SU-DHL-6 (cell line): Measurements from ENCODE around the gene TAB2.
"Not testable (repeated sequence)": the region's sequence is repeated elsewhere in the genome, so short reads cannot be mapped to it uniquely, and the experiment has no call there.

Experiments used
- H2AFZ ChIP-seq: fragments of 200-600 bp; sonication (generic); 2 replicates; pipeline ENCODE4 v1.6.1; 2014; ENCODE audit warnings: low read depth, mild to moderate bottlenecking, moderate library complexity, mixed read lengths, antibody characterized with exemption, low read length; ENCODE audit not compliant: severe bottlenecking
- H3F3A ChIP-seq: fragments of 200-600 bp; shearing (Covaris generic); 2 replicates; pipeline ENCODE4 v1.6.0; 2016; ENCODE audit warnings: antibody characterized with exemption, mild to moderate bottlenecking; ENCODE audit not compliant: insufficient read depth
- H3K27ac ChIP-seq: fragments of 200-600 bp; sonication (generic); 2 replicates; pipeline ENCODE4 v1.5.1; 2016; ENCODE audit warnings: low read depth, mild to moderate bottlenecking, low read length, moderate library complexity, mixed read lengths
- H3K27me3 ChIP-seq: fragments of 200-600 bp; sonication (generic), shearing (Covaris generic); 2 replicates; pipeline ENCODE4 v1.6.0; 2014; ENCODE audit warnings: mild to moderate bottlenecking, low read length
- H3K36me3 ChIP-seq: fragments of 200-600 bp; sonication (generic); 2 replicates; pipeline ENCODE4 v1.6.1; 2014; ENCODE audit warnings: mild to moderate bottlenecking, low read length, mixed read lengths
- H3K4me2 ChIP-seq: fragments of 300-600, 200-600 bp; shearing (Covaris generic), sonication (generic); 2 replicates; pipeline ENCODE4 v1.6.0; 2014; ENCODE audit warnings: low read length, low read depth, mild to moderate bottlenecking; ENCODE audit not compliant: poor library complexity, severe bottlenecking
- H3K4me3 ChIP-seq: fragments of 200-600 bp; sonication (generic); 2 replicates; pipeline ENCODE4 v1.5.1; 2014; ENCODE audit warnings: antibody characterized with exemption, low read length, mild to moderate bottlenecking, mixed read lengths; ENCODE audit not compliant: insufficient read depth, poor library complexity, severe bottlenecking
- H3K79me2 ChIP-seq: fragments of 200-600 bp; sonication (generic); 2 replicates; pipeline ENCODE4 v1.6.1; 2014; ENCODE audit warnings: mild to moderate bottlenecking, low read length, moderate library complexity; ENCODE audit not compliant: insufficient read depth
- H3K9ac ChIP-seq: fragments of 200-600 bp; sonication (generic); 2 replicates; pipeline ENCODE4 v1.7.0; 2014; ENCODE audit warnings: mild to moderate bottlenecking, low read length
- H3K9me2 ChIP-seq: fragments of 200-600 bp; sonication (generic); replicated peaks from 2 replicates; pipeline ENCODE4 v1.6.1; 2014; ENCODE audit warnings: low read length; ENCODE audit not compliant: insufficient read depth
- H3K9me3 ChIP-seq: fragments of 200-600 bp; sonication (generic); 2 replicates; pipeline ENCODE4 v1.6.1; 2014; ENCODE audit warnings: low read length, mixed read lengths; ENCODE audit not compliant: insufficient read depth
- H4K20me1 ChIP-seq: fragments of 200-600 bp; sonication (generic); 2 replicates; pipeline ENCODE4 v1.6.1; 2014; ENCODE audit warnings: low read depth, mild to moderate bottlenecking, antibody characterized with exemption, low read length, moderate library complexity, mixed read lengths
- EZH2phosphoT487 ChIP-seq: fragments of 200-600 bp; sonication (generic), shearing (Covaris generic); conservative IDR thresholded peaks from 2 replicates; pipeline ENCODE4 v1.6.1; 2018; ENCODE audit warnings: mild to moderate bottlenecking, antibody characterized with exemption, low read length, moderate library complexity, mixed read lengths
- TF ChIP-seq, protein P1 (sequence below): fragments of 200-600 bp; sonication (generic); IDR thresholded peaks from one replicate; pipeline ENCODE4 v1.5.1; 2017; ENCODE audit warnings: antibody characterized with exemption, mild to moderate bottlenecking, low read length, moderate library complexity; ENCODE audit not compliant: insufficient read depth, poor library complexity, severe bottlenecking

Gene TAB2

DNA sequence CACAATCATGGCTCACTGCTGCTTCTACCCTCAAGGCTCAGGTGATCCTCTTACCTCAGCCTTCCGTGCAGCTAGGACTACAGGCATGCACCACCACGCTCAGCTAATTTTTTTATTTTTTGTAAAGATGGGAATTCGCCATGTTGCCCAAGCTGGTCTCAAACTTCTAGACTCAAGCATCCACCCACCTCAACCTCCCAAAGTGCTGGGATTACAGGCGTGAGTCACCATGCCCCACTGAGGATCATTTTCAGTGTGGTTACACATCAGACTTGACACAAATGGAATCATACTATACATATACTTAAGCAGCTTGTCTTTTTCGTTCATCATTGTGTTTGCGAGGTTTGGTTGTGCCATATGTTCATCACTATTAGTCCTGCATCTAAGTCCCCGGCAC is 140.7 kb downstream of the TAB2 start:
- H4K20me1 ChIP-seq: no peaks in the 10 kb centered on the region
- H3K27ac ChIP-seq: no peak overlapping the region
- H3K4me2 ChIP-seq: no peak overlapping the region
- H2AFZ ChIP-seq: no peak overlapping the region
- H3K4me3 ChIP-seq: no peak overlapping the region
- H3K27me3 ChIP-seq: no peaks in the 10 kb centered on the region
- no peaks in the 10 kb centered on the region; the same call in 1 of the 2 replicates for H3K79me2 ChIP-seq
- no peaks in the 10 kb centered on the region for H3F3A ChIP-seq
- H3K9me2 ChIP-seq: no peaks in the 10 kb centered on the region
- H3K9ac ChIP-seq: no peak overlapping the region
- H3K9me3 ChIP-seq: no peaks in the 10 kb centered on the region
- peaks cover 19% of the 10 kb centered on the region for H3K36me3 ChIP-seq
- no peak for TF ChIP-seq EZH2phosphoT487
- TF ChIP-seq, protein P1, sequence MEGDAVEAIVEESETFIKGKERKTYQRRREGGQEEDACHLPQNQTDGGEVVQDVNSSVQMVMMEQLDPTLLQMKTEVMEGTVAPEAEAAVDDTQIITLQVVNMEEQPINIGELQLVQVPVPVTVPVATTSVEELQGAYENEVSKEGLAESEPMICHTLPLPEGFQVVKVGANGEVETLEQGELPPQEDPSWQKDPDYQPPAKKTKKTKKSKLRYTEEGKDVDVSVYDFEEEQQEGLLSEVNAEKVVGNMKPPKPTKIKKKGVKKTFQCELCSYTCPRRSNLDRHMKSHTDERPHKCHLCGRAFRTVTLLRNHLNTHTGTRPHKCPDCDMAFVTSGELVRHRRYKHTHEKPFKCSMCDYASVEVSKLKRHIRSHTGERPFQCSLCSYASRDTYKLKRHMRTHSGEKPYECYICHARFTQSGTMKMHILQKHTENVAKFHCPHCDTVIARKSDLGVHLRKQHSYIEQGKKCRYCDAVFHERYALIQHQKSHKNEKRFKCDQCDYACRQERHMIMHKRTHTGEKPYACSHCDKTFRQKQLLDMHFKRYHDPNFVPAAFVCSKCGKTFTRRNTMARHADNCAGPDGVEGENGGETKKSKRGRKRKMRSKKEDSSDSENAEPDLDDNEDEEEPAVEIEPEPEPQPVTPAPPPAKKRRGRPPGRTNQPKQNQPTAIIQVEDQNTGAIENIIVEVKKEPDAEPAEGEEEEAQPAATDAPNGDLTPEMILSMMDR: no peak

DNA sequence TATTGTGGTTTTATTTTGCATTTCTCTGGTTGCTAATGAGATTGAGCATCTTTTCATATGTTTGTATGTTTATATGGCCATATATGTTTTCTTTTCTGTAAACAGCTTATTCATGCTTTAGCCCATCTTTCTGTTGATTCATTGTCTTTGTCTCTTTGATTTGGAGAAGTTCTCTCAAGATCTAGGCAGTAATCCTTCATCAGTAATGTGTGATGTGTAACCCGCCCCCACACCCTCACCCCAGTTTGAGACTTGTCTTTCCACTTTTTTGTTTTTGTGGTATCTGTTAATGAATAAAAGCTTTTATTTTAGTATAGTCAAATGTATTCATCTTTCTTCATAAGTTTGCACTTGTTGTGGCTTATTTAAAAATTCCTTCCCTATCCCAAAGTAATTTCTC is 141.3 kb downstream of the TAB2 start:
- peaks cover 19% of the 10 kb centered on the region for H3K36me3 ChIP-seq
- no peak overlapping the region for H2AFZ ChIP-seq
- no peaks in the 10 kb centered on the region for H3K9me2 ChIP-seq
- no peaks in the 10 kb centered on the region for H3K27me3 ChIP-seq
- TF ChIP-seq EZH2phosphoT487: no peak
- TF ChIP-seq, protein P1: no peak
- H3K79me2 ChIP-seq: peaks cover 1% of the 10 kb centered on the region; the same call in 1 of the 2 replicates
- H3K27ac ChIP-seq: no peak overlapping the region
- no peaks in the 10 kb centered on the region for H4K20me1 ChIP-seq
- no peak overlapping the region for H3K4me2 ChIP-seq
- no peaks in the 10 kb centered on the region for H3K9me3 ChIP-seq
- H3K4me3 ChIP-seq: no peak overlapping the region
- no peaks in the 10 kb centered on the region for H3F3A ChIP-seq
- H3K9ac ChIP-seq: no peak overlapping the region

DNA sequence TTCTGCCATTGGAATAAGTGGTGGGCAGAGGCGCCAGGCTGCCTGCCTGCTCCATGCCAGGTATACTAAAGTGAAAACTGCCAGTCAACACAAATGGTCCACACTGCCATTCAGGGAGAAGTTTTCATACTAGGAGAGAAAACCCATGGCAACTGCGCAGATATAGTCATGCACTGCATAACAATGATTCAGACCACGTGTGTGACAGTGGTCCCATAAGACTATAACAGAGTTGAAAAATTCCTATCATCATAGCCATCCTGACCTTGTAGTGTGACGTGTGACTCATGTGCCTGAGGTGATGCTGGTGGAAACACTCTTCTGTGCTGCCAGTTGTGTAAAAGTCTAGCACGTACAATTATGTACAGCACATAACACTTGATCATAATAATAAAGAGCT is 142.2 kb downstream of the TAB2 start:
- TF ChIP-seq EZH2phosphoT487: no peak
- TF ChIP-seq, protein P1: no peak
- Histone ChIP-seq H3K9ac (no peak overlapping the region), H2AFZ (no peak overlapping the region), H3K27me3 (no peaks in the 10 kb centered on the region), H3K4me3 (no peak overlapping the region), H3F3A (no peaks in the 10 kb centered on the region), H3K79me2 (peaks cover 8% of the 10 kb centered on the region; the same call in 1 of the 2 replicates), H3K9me2 (no peaks in the 10 kb centered on the region), H3K4me2 (no peak overlapping the region), H3K36me3 (peaks cover 19% of the 10 kb centered on the region), H3K9me3 (no peaks in the 10 kb centered on the region), H4K20me1 (no peaks in the 10 kb centered on the region), H3K27ac (no peak overlapping the region)

DNA sequence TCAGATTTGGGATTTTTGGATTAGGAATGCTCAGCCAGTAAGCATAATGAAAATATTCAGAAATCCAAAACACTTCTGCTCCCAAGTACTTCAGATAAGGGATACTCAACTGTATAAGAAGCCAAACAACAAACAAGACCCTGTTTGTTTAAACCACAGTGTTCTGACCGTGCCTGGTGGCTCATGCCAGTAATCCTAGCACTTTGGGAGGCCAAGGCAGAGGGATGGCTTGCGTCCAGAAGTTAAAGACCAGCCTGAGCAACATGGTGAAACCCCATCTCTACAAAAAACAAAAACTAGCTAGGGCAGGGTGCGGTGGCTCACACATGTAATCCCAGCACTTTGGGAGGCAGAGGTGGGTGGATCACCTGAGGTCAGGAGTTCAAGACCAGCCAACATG is 142.7 kb downstream of the TAB2 start:
- H3K4me2 ChIP-seq: not testable (repeated sequence)

More for the DNA sequence above, 142.7 kb downstream of the TAB2 start:
- not testable (repeated sequence) for H3K27me3 ChIP-seq, H4K20me1 ChIP-seq, H3K9ac ChIP-seq, H3F3A ChIP-seq, H3K9me3 ChIP-seq, H3K27ac ChIP-seq, H3K4me3 ChIP-seq, H3K9me2 ChIP-seq, H2AFZ ChIP-seq
- Histone ChIP-seq H3K36me3 (peaks cover 19% of the 10 kb centered on the region), H3K79me2 (peaks cover 11% of the 10 kb centered on the region; the same call in 1 of the 2 replicates)
